ENCODE measurements around the gene PIM3.
A peak's percentile ranks its signal among the peaks of the same experiment; 100 is the strongest.

The PIM3 gene

DNA sequence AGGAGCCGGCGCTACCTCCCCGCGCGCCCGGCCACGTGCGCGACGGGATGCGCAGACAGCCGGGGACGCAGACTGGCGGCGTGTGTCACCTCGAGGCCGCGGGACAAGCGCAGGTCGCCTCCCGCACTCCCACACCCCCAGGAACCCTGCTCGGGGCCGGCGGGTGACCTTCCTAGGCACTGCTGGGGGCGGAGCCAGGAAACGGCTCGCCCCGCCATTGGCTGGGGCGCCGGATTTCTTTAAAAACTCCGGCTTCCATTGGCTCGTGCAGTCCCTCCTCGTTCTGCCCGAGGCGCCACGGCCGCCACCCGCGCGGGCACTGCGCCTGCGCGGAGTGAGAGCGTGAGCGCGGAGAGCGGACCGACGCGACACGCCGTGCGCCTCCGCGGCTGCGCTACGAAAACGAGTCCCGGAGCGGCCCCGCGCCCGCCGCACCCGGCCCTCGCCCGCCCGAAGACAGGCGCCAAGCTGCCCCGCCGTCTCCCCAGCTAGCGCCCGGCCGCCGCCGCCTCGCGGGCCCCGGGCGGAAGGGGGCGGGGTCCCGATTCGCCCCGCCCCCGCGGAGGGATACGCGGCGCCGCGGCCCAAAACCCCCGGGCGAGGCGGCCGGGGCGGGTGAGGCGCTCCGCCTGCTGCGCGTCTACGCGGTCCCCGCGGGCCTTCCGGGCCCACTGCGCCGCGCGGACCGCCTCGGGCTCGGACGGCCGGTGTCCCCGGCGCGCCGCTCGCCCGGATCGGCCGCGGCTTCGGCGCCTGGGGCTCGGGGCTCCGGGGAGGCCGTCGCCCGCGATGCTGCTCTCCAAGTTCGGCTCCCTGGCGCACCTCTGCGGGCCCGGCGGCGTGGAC lies at the start of gene PIM3:
PIM3 (plus strand) TSS at position 614 of the 846 bp plus-strand sequence; CDS start at position 790, 176 bp downstream.
- peak; percentile 94 for DNase-seq (ENCODE audit: low read depth)

DNA sequence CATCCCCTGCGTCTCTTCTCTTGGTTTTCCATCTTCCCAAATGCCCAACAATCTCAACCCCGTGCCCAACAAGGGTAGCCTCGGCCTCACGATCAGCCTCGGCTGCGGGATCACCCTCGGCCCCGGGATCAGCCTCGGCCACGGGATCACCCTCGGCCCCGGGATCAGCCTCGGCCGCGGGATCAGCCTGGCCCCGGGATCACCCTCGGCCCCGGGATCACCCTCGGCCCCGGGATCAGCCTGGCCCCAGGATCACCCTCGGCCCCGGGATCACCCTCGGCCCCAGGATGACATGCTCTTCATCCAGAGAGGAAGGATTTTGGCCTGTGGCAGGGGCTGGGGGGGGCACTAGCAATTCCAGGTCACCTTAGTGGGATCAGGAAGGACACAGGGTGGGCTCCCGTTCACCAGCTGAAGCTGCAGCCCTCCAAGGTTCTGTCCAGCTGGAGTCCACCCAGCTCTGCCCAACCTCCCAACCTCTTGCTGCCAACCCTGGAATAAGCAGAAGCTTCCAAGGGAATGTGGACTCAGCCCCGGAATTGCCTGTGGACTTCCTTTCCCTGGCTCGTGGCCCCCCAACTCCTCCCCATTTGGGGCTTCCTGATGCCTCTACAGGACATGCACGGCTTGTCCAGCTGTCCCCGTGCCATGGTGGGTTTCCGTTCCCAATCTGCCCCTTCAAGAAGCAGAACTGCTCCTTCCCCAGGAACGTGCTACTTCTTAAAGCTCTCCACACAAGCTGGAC lies 48.5 kb upstream of the PIM3 start:
- DNase-seq (ENCODE audit: low read depth): no peak

DNA sequence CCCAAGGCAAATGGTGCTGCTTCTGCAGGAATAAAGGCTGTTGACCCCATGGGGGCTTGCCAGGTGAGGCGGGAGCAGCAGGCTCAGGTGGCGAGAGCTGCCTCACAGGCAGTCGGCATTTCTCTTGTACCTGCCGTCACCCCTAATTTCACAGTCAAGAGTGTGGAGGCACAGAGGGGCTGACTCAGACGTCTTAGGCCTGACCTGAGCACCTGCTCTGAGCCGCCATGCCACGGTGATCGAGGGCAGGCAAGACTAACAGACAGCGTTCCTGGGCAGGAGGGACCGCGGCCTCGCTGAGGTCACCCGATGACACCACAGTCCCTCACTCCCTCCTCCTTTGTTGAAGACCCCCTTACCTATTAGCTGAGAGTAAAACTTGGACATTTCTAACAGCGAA lies 47.5 kb upstream of the PIM3 start:
- no peak for DNase-seq (ENCODE audit: low read depth)

DNA sequence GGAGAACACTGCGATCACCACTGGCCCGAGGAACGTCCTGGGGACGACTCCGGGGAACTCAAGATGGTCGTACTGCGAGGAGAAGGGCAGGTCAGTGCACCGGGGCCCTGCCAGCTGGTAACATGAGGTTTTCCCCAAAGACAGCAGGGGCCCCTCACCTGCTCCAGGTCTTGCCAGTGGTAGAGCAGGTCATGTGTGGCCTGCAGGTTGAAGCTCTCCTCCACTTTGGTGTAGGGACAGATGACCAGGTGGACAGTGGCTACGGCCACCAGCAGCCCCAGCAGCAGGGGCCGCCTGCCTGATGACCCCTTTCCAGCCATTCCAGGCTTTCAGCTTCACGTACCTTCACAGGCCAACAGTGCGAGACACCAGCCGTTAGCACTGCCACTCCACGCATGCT lies 47.1 kb upstream of the PIM3 start:
- DNase-seq (ENCODE audit: low read depth): no peak

- DNase-seq (ENCODE audit: low read depth): no peak
These were observed 46.3 kb upstream of the PIM3 start for GRCh38 chr22:49914256-49914655.

GRCh38 chr22:49915610-49916009 lies 45.0 kb upstream of the PIM3 start:
- no peak for DNase-seq (ENCODE audit: low read depth)

- DNase-seq (ENCODE audit: low read depth): no peak
These were observed 43.7 kb upstream of the PIM3 start for GRCh38 chr22:49916831-49917230.

GRCh38 chr22:49917974-49918910 lies 42.3 kb upstream of the PIM3 start, which contains the start of the genes ALG12 and CRELD2:
Gene ALG12, minus strand, starts transcription at chr22:49918438. Its CDS starts 4,673 bp downstream, at chr22:49913765.
Gene CRELD2, plus strand, starts transcription at chr22:49918634. Its CDS starts 136 bp downstream, at chr22:49918770.
- peak; percentile 97 for DNase-seq (ENCODE audit: low read depth)

DNA sequence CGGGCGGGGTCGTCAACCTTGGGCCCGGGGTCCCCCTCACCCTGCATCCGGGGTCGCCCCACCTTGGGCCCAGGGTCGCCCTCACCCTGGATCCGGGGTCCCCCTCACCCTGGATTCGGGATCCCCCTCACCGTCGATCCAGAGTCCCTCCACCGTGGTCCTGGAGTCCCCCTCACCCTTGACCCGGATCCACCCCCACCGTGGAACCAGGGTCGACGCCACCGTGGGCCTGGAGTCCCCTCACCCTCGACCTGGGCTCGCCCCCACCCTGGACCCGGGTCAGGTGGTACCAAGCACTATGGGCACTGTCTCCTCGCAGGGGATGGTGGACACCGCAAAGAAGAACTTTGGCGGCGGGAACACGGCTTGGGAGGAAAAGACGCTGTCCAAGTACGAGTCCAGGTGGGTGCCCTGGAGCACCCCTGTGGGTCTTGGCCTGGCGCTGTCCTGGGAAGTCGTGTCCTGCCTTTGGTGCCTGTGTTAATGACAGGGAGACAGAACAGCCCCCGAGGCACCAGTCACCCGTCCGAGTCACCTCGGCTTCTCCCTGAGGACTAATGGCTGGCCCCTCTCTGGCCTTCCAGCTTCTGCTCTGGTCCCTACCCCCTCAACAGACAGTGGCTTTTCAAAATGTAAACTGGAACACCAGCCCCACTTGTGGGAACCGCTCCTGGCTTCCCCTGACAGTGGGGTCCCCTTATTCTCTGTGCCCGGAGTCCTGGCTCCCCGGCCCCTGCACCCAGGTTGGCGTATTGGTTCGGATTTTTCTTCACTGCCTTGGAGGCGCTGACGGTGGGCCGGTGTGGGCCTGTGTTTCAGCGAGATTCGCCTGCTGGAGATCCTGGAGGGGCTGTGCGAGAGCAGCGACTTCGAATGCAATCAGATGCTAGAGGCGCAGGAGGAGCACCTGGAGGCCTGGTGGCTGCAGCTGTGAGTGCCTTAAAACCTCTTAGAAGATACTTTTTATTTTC lies 41.4 kb upstream of the PIM3 start:
- DNase-seq (ENCODE audit: low read depth): no peak

GRCh38 chr22:49920859-49921258 lies 39.7 kb upstream of the PIM3 start:
- no peak for DNase-seq (ENCODE audit: low read depth)

DNA sequence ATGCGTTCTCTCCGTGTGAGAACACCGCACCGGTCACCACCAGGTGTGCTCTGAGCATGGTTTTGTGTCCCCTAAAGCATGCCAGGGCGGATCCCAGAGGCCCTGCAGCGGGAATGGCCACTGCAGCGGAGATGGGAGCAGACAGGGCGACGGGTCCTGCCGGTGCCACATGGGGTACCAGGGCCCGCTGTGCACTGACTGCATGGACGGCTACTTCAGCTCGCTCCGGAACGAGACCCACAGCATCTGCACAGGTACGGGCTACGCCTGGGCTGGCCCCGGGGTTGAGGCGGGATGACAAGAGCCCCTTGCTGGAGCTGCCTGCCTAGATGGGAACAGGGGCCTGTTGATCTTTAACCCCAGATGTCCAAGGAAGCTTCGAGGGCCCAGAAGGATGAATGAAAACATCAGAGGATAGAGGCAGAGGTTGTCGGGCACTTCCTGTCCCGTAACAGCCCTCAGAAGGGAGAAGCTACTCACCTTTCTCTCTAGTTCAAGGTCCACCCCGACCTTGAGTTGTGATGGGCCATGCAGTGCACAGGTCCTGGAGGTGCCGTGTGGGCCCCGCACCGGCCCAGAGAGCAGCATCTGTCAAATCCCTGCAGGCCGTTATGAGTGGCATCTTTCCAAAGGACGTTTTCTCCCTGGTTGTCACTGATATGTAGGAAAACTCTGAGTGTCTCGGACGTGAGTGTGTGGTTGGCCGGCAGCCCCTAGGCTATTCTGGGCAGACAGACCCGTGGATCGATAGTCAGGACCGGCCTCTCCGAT lies 38.9 kb upstream of the PIM3 start:
- DNase-seq (ENCODE audit: low read depth): no peak

DNA sequence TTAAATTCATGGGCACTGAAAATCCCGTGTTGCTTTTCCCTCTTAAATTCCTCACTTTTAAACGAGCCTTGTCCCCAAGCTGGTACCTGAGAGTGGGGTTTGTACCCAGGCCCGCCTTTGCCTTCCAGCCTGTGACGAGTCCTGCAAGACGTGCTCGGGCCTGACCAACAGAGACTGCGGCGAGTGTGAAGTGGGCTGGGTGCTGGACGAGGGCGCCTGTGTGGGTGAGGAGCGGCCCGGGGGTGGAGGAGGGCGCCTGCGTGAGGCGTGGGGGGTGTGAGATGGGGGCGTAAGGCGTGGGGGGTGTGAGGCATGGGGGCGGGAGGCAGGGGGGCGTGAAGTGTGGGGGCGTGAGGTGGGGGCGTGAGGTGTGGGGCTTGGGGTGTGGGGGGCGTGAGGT lies 38.1 kb upstream of the PIM3 start:
- no peak for DNase-seq (ENCODE audit: low read depth)

DNA sequence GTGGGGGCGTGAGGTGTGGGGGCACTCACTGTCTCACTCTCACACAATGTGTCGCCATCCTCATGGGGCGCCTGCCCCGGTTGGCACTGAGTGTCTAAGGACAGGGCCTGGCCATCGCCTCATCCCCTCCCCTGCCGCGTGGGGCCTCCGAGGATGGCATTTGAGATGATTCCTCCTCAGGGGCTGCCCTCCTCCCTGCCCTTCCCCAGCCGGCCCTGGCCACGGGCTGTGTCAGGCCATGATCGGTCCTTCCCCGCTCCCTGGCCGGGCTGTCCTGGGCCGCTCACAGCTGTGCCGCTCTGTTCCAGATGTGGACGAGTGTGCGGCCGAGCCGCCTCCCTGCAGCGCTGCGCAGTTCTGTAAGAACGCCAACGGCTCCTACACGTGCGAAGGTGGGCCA lies 37.6 kb upstream of the PIM3 start:
- DNase-seq (ENCODE audit: low read depth): no peak

DNA sequence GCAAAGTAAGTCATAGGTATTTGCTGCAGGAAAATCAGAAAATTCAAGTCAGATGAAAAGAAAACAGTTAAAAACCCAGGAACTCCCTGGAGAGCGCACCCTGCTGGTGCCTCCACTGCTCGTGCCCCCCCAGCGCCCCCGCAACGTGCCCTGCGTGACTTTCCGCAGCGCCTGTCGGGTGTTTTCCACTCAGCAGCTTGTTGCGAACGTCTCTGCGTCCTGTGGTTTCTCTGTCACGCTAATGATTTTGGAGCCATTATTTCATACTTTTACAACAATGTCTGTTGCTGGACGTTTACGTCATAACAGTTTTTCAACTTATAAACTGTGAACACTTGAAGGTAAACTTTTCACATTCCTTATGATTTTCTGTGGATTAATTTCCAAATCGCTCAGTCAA lies 37.1 kb upstream of the PIM3 start:
- peak; percentile 28 for DNase-seq (ENCODE audit: low read depth)

DNA sequence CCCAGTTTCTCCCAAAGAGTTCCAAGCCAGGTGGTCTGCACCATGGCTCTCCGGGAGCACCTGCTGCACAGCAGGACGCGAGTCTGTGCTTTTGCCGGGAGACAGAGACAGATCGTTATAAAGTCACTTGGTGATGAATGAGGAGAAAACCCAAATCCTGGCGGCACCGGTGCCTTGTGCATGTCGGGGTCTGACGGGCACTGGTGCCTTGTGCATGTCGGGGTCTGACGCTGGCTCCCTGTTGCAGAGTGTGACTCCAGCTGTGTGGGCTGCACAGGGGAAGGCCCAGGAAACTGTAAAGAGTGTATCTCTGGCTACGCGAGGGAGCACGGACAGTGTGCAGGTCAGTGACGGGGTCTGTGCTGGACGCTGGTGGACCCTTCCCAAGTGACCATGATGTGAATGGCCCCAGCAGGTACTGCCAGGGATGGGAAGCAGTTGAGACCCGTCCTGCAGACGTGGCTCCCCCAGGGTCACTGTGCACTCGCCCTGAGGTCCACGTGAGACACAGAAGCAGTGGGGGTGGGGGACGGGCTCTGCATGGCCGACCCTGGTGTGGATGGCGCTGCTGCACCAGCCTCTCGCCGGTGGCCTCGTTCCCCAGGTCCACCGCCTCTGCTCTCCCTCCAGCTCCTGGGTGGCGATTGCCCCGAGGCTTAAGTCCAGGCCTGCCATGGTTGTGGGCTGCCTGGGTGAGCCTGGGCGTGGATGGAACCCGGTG lies 36.3 kb upstream of the PIM3 start:
- no peak for DNase-seq (ENCODE audit: low read depth)

DNA sequence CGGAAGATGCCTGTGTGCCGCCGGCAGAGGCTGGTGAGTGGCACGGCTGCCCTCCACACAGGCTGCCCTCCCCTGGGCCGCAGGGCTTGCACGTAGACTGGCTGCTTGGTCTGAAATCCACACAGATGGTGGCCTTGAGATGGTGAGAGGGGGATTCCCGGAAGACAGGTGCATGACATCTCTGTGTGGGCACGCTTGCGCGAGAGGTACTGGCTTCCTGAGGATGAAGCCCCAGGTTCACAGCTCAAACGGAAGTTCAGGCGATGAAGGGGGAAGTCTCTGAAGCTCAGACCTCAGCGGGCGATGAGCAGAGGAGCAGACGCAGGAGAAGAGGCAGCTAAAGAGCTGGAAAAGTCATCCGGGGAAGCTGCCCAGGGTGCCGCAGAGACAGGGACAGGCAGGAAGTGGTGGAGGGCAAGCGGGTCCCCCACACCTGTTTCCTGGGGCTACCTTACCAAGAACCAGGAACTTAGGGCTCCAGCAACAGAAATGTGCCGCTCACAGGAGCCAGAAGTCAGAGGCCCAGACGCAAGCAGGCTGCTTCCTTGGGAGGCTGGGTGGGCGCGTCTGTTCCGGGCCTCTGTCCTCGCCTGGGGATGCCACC lies 34.9 kb upstream of the PIM3 start:
- no peak for DNase-seq (ENCODE audit: low read depth)

DNA sequence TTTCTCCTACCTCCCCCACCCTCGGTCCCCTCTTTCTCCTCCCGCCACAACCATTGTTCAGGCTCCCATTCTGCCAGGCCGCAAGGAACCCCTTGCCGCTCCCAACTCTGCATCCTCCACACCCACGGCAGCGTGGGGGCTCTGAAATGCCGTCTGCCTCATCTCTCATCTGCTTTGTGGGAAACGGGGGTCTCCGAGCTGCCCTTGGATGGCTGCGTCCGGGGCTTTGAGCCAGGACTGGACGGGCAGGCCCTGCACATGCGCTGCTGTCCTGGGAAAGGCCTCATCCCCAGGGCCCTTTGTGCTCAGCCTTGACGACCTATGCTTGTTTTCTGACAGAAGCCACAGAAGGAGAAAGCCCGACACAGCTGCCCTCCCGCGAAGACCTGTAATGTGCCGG lies 33.7 kb upstream of the PIM3 start:
- no peak for DNase-seq (ENCODE audit: low read depth)

- no peak for DNase-seq (ENCODE audit: low read depth)
These were observed 32.9 kb upstream of the PIM3 start for GRCh38 chr22:49927483-49928184.

GRCh38 chr22:49928185-49928495 lies 32.4 kb upstream of the PIM3 start:
- DNase-seq (ENCODE audit: low read depth): no peak

Data from EH (cell line).